Measurements from ENCODE around the gene CCDC28B.

Gene CCDC28B

DNA sequence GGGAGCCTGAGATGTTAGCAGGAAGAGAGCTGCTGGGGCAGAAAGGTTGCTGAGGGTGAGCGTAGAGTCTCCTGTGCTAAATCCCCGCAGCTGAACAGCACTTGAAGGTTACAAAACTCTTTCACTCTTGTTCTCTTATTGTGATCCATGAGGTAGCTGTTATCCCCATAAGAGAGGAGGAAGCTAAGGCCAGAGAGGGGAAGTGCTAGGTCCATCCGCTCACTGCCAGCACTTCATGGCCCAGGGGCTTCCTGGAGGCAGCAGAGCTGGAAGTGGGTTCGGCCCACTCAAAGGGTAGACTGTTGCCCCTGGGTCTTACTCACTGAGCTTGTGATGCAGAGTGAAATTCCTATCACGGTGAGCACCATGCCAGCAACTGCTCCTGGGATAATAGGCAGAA, 16.2 kb downstream of the CCDC28B start:
- DNase-seq = no peak
- intact Hi-C loops (cut with DNase I) = no loop called here

DNA sequence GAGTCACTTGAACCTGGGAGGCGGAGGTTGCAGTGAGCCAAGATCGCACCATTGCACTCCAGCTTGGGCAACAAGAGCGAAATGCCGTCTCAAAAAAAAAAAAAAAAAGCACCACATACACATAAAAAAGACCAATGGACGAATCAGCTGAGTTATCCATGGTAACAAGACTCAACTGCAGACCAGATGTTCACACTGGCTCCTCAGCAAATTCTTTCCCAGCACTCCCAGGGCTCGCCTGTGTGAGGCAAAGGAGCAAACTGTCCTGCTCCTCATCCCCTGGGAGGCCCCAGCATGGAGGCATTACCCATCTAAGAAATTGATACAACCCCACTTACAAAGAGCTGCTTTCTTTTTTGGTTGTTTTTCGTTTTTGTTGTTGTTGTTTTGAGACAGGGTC, 18.6 kb downstream of the CCDC28B start:
- intact Hi-C loops (cut with DNase I) = no loop called here
- DNase-seq = no peak

GRCh38 chr1:32220746-32221580, 20.6 kb downstream of the CCDC28B start:
- intact Hi-C loops (cut with DNase I) = loop anchor here (10.0 kb wide), 1 partner anchor 174 kb away; the partner anchor contains the start of gene BSDC1

GRCh38 chr1:32221581-32221979, 21.2 kb downstream of the CCDC28B start:
- intact Hi-C loops (cut with DNase I) = loop anchor here (10.0 kb wide), 1 partner anchor 173 kb away; the partner anchor contains the start of gene BSDC1
- DNase-seq = no peak

More at GRCh38 chr1:32220746-32221580, 20.6 kb downstream of the CCDC28B start:
- no peak for DNase-seq

DNA sequence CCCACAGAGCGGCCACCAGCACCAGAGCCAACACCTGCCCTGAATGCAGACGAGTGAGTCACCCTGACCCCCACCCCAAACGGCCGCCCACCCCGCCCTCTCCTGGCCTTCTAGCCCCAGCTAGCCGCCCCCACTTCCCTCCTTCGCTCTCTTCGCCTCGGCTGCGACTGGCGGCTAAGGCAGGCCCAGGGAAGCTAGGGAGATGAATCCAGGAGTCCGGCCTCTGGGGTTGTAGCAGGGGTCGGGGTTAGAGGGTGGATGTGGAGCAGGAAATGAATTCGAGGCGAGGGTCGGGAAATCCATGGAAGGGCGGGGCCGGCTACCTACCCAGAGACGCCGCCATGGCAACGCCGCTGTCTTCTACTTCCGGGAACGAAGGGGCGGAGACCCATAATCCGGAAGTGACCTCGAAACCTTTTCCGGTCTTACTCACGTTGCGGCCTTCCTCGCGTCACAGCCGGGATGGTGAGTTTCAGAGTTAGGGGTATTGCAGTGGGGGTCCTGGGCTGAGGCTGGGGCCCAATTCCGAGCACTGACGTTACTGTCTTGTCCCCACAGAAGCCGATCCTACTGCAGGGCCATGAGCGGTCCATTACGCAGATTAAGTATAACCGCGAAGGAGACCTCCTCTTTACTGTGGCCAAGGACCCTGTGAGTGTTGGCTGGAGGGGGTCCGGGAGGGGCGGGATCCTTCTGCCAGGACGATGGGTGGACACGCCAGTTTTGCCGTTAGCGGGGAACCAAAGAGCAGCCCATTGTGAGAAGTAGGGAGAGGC, 21.8 kb downstream of the CCDC28B start, which contains the start of the genes EIF3I and TMEM234:
TSS of gene EIF3I (plus strand) at position 428 of the 776 bp plus-strand sequence. CDS start at position 463, 35 bp downstream.
TSS of gene TMEM234 (minus strand) at position 374 of the 776 bp plus-strand sequence. CDS start at position 343, 31 bp downstream.
- DNase-seq = peak; percentile 85 to 98 (median 95)
- intact Hi-C loops (cut with DNase I) = loop anchor here (10.0 kb wide), 1 partner anchor 173 kb away; the partner anchor contains the start of gene BSDC1

- no peak for DNase-seq
- intact Hi-C loops (cut with DNase I) = loop anchor here (10.0 kb wide), 1 partner anchor 171 kb away; the partner anchor contains the start of gene BSDC1
Measured at GRCh38 chr1:32223683-32224082, 23.3 kb downstream of the CCDC28B start.

DNA sequence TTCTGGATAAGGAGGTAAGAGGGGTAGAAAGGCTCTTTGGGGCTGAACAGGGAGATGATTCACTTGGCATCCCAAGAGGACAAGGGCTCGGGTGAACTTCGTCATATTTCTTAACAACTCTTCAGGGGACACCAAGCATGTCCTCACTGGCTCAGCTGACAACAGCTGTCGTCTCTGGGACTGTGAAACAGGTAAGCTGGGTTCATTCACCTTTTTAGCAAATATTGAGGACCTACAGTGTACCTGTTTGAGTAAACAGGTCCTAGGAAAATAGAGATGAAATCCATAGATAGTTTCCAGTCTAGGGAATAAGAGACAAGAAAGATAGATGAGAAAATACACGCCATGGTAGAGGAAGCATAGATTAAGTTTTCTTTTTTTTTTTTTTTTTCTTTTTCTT, 23.9 kb downstream of the CCDC28B start:
- intact Hi-C loops (cut with DNase I) = loop anchor here (10.0 kb wide), 1 partner anchor 171 kb away; the partner anchor contains the start of gene BSDC1
- DNase-seq = no peak

DNA sequence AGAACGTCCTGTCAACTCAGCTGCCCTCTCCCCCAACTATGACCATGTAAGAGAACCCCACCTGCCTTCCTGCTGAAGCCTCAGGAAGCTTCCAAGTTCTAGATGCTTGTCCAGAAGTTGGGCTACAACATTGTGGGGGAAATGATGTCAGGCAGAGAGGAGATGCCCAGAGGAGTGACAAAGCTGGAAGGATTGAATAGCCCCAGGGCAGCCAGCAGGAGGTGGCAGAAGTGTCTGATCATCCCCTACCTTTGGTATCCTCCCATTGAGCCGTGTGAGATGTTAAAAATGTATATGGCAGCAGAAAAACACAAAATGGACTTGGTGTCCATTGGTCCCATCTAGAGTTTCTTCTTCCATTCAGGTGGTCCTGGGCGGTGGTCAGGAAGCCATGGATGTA, 28.4 kb downstream of the CCDC28B start:
- intact Hi-C loops (cut with DNase I) = loop anchor here (10.0 kb wide), 1 partner anchor 166 kb away; the partner anchor contains the start of gene BSDC1
- no peak for DNase-seq

DNA sequence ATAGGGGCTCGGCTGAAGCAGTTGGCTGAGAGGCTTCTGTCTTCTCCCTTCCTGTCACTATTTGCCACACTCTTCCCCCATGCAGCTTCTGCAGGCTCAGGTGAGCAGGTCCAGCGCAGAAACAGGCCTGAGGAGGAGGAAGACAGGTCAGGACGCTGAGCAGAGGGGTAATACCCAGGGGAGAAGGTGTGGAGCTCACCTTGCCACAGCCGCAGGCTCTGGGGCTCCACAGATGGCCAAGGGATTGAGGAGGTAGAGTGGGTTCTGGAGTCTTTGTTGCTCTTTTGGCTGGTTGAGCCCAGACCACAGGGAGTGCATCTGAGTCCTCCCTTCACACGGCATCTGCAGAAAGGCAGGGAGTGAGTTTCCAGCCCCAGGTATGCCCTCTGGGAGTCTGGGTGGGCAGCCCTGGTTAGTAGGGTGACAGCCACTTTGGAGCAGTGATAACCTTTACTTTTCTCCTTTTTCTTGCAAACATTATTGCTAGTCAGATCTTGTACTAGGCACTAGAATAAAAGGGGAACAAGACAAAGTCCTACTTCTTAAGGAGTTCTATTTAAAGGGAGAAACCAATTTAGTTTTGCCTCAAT, 31.5 kb downstream of the CCDC28B start:
- DNase-seq = no peak
- intact Hi-C loops (cut with DNase I) = no loop called here

- DNase-seq = no peak
- intact Hi-C loops (cut with DNase I) = no loop called here
Measured at GRCh38 chr1:32232558-32233304, 32.3 kb downstream of the CCDC28B start.

DNA sequence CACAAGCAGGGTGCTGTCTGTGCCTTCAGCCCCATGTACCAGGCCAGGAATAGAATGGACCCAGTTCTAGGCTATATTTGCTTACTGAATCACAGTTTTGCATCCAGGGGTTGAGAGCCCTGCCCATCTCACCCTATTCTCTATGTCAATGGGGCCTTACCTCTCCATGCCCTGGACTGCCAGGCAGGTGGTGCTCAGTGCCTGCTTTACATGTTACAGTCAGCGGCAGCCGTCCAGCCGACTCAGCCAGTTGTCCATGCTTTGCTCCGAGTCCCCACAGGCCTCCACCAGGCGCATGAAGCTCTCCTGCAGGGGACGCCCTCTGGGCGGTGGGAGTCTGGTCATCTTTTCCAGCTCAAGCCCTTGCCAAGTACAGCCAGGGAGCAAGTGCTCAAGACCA, 34.4 kb downstream of the CCDC28B start:
- intact Hi-C loops (cut with DNase I) = no loop called here
- DNase-seq = no peak

- intact Hi-C loops (cut with DNase I) = no loop called here
Measured at GRCh38 chr1:32239337-32239736, 38.9 kb downstream of the CCDC28B start.

GRCh38 chr1:32239790-32240139, 39.4 kb downstream of the CCDC28B start:
- DNase-seq = peak in 4 of 42 donors; percentile 3 to 36 (median 20)
- intact Hi-C loops (cut with DNase I) = no loop called here

More at GRCh38 chr1:32239337-32239736, 38.9 kb downstream of the CCDC28B start:
- peak in 11 of 42 donors; percentile 3 to 58 (median 19) for DNase-seq

- intact Hi-C loops (cut with DNase I) = no loop called here
- peak; percentile 32 to 90 (median 77) for DNase-seq
Measured at GRCh38 chr1:32240140-32240951, 40.0 kb downstream of the CCDC28B start.

DNA sequence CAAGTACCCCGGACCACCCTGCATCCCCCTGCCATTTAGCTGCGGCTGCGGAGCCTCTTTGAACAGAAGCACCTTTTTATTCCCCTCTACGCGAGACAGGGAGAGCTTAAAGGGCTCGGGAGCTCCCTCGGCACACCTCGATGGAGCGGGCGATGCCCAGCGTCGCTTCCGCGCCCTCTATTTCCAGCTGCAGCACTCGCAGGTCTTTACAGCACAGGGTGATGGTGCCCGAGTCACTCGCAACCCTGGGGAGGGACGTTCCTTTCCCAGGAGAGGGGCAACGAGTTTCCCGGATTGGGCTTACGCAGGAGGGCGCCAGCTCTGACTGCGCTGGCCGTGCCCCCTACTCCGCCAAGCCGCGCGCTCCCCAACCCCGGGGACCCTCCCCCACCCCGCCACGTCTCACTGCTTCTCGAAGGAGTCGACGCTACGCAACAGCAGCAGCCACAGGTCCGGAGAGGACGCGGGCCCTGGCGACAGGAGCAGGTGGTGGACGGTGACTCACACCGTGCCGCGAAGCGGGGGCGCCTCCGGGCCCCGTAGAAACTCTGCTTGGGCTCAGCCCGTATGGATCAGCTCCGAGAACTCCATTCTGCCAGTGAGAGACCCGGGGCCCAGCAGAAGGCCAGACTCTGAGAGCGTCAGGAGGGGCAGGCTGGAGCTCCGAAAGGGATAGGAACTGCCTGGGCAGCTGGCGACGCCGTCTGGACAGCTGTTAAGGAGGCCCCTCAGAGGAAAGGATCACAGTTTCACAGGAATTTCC, 40.8 kb downstream of the CCDC28B start:
- peak; percentile 39 to 84 (median 68) for DNase-seq
- intact Hi-C loops (cut with DNase I) = no loop called here

DNA sequence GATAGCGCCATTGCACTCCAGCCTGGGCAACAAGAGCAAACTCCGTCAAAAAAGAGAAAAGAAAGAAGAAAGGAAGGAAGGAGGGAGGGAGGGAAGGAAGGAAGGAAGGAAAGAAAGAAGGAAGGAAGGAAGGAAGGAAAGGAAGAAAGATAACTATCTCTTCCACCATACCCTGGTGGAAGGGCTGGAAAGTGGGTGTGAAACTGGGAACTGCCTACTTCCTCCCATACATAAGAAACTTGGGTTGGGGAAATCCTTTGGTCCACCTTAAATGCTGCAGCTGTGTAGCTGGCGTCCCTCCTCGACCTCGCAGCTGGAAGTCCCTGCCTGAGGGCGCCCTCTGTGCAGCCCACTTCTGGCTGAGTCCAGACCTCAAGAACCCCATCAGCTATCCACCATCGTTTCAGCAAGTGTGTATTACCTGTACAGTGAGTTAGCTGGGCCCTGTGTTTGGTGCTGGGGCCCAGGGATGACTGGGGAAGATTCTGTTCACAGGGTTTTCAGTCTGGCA, 42.0 kb downstream of the CCDC28B start:
- DNase-seq = peak; percentile 44 to 88 (median 68)
- intact Hi-C loops (cut with DNase I) = loop anchor here (2.0 kb wide), 1 partner anchor 50 kb away; the partner anchor contains the start of gene HDAC1

- DNase-seq = no peak
- intact Hi-C loops (cut with DNase I) = no loop called here
Measured at GRCh38 chr1:32246888-32247273, 46.5 kb downstream of the CCDC28B start, which contains the start of gene FAM167B. FAM167B (plus strand) TSS chr1:32247222; CDS start chr1:32247422, 200 bp downstream.
